CD4-positive, alpha-beta T cell treated with Interleukin-2 at 100 ng/mL for 4 hours (primary cell): Measurements from ENCODE around the gene CDHR2.
A peak's percentile ranks its signal among the peaks of the same experiment; 100 is the strongest.
"Not testable (repeated sequence)": the region's sequence is repeated elsewhere in the genome, so short reads cannot be mapped to it uniquely, and the experiment has no call there.

Experiments used
- DNase-seq: peaks from one replicate; pipeline ENCODE4 v3.0.0-alpha.2; 2020; ENCODE audit warnings: low spot score

The CDHR2 gene

GRCh38 chr5:176541338-176542134 is 7.6 kb upstream of the CDHR2 start:
- DNase-seq: peak; percentile 78

- peak; percentile 74 for DNase-seq
These were observed 7.0 kb upstream of the CDHR2 start for GRCh38 chr5:176542135-176542595.

- DNase-seq: peak; percentile 35
These were observed 6.3 kb upstream of the CDHR2 start for GRCh38 chr5:176542596-176543427.

- peak; percentile 75 for DNase-seq
These were observed 5.5 kb upstream of the CDHR2 start for GRCh38 chr5:176543428-176544182.

- no peak for DNase-seq
These were observed 3.8 kb upstream of the CDHR2 start for GRCh38 chr5:176545388-176545736.

GRCh38 chr5:176545737-176546509 is 3.2 kb upstream of the CDHR2 start:
- no peak for DNase-seq

GRCh38 chr5:176547802-176548201 is 1.3 kb upstream of the CDHR2 start:
- DNase-seq: peak; percentile 75

GRCh38 chr5:176549871-176550270 is 729 bp downstream of the CDHR2 start:
- no peak for DNase-seq

GRCh38 chr5:176550275-176550831 is 1.2 kb downstream of the CDHR2 start:
- no peak for DNase-seq

GRCh38 chr5:176550937-176551336 is 1.8 kb downstream of the CDHR2 start:
- DNase-seq: not testable (repeated sequence)

GRCh38 chr5:176552332-176552869 is 3.3 kb downstream of the CDHR2 start:
- no peak for DNase-seq

- no peak for DNase-seq
These were observed 4.3 kb downstream of the CDHR2 start for GRCh38 chr5:176553260-176554085.

- DNase-seq: no peak
These were observed 8.7 kb downstream of the CDHR2 start for GRCh38 chr5:176557846-176558245.

- DNase-seq: peak; percentile 38
These were observed 10.5 kb downstream of the CDHR2 start for GRCh38 chr5:176559683-176560082.

GRCh38 chr5:176560364-176560763 is 11.2 kb downstream of the CDHR2 start:
- DNase-seq: no peak

GRCh38 chr5:176561259-176561658 is 12.1 kb downstream of the CDHR2 start:
- DNase-seq: no peak

GRCh38 chr5:176562189-176562588 is 13.0 kb downstream of the CDHR2 start:
- DNase-seq: no peak

GRCh38 chr5:176564002-176564401 is 14.9 kb downstream of the CDHR2 start:
- no peak for DNase-seq

GRCh38 chr5:176565760-176566288 is 16.7 kb downstream of the CDHR2 start:
- DNase-seq: no peak

GRCh38 chr5:176568657-176569056 is 19.5 kb downstream of the CDHR2 start:
- DNase-seq: no peak
